Mesothelial cell of epicardium (in vitro differentiated cells): Measurements from ENCODE around the gene UBE2J2. TPM values are rescaled to one million over a fixed set of nuclear protein-coding genes. Genes with fewer than 3 reads are reported as not detected.

Experiments
- DNase-seq, 2 experiments: peaks; one replicate each; pipeline ENCODE4 v3.0.0; 2021; ENCODE audit warnings: low spot score in 2 of 2; ENCODE audit not compliant: unreplicated experiment in 2 of 2
- H3K27ac Mint-ChIP-seq: 2 replicates; pipeline ENCODE4 v1.8.0; 2021; ENCODE audit warnings: mixed read lengths
- H3K27me3 Mint-ChIP-seq: 2 replicates; pipeline ENCODE4 v1.8.0; 2021; ENCODE audit warnings: low read depth, mixed read lengths
- H3K36me3 Mint-ChIP-seq: 2 replicates; pipeline ENCODE4 v1.8.0; 2021; ENCODE audit warnings: mixed read lengths
- H3K4me1 Mint-ChIP-seq: 2 replicates; pipeline ENCODE4 v1.8.0; 2021; ENCODE audit warnings: mixed read lengths
- H3K4me3 Mint-ChIP-seq: 2 replicates; pipeline ENCODE4 v1.8.0; 2021; ENCODE audit warnings: mild to moderate bottlenecking, moderate library complexity, mixed read lengths
- H3K9me3 Mint-ChIP-seq: 2 replicates; pipeline ENCODE4 v1.8.0; 2021; ENCODE audit warnings: mixed read lengths
- total RNA-seq: library from RNA; stranded (reverse); gene quantifications from 3 replicates; pipeline ENCODE4 v1.2.1, GENCODE V29; 2021
- TF ChIP-seq, protein P1 (sequence below): fragments of 200-600 bp; sonication (generic); IDR thresholded peaks from one replicate; pipeline ENCODE4 v1.5.0; 2021; ENCODE audit warnings: antibody characterized with exemption; ENCODE audit not compliant: unreplicated experiment

The UBE2J2 gene
- total RNA-seq, 1 donor from 2014 or later, result 75.7 TPM

DNA sequence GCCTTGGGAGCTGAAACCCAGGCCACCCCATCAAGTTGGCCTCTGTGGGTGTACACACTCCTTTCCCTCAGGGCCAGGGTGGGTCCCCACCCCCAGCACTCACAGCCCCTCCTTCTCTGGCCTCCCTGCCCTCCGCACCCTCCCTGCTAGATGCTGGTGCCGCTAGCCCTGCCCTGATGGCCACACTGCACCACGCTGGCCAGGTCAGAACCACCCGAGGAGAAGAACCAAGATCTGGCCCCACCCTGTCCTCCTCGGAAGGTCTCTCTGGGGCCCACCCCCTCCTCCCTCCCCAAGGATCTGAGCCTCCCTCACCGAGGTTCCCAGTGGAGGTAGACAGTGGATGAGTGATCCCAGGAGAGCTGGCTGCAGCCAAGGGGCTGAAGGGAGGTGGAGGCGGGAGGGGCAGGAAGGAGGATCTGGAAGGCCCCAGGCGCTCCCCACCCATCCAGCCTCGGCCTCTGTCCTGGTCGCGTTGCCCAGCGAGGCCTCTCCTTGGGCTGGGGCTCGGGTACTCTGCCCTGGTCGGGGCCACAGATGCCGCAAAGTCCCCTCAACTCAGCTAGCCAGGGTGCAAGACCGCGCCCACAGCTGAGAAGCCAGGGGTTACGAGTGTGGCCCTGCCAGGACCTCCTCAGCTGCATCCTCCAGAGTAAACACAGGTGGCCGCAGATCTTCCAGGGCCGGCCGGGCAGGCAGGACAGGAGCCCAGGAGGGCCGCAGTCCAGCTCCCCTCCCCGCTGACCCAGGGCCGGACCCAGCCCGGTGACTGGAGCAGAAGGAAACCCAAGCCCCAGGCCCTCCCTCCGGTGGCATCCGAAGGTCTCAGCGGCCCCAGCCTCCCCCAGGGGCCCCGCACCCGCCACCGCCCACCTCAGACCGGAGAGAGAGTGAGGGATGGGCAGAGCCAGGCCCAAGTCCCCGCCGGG lies 36.4 kb downstream of the UBE2J2 start:
- Mint-ChIP-seq H3K36me3 (peaks cover 15% of the 10 kb centered on the region), H3K4me1 (peaks cover 18% of the 10 kb centered on the region), H3K27ac (peak overlapping the region; percentile 16), H3K27me3 (no peaks in the 10 kb centered on the region), H3K4me3 (no peak overlapping the region), H3K9me3 (peaks cover 4% of the 10 kb centered on the region)
- DNase-seq, result no peak
- TF ChIP-seq, protein P1, sequence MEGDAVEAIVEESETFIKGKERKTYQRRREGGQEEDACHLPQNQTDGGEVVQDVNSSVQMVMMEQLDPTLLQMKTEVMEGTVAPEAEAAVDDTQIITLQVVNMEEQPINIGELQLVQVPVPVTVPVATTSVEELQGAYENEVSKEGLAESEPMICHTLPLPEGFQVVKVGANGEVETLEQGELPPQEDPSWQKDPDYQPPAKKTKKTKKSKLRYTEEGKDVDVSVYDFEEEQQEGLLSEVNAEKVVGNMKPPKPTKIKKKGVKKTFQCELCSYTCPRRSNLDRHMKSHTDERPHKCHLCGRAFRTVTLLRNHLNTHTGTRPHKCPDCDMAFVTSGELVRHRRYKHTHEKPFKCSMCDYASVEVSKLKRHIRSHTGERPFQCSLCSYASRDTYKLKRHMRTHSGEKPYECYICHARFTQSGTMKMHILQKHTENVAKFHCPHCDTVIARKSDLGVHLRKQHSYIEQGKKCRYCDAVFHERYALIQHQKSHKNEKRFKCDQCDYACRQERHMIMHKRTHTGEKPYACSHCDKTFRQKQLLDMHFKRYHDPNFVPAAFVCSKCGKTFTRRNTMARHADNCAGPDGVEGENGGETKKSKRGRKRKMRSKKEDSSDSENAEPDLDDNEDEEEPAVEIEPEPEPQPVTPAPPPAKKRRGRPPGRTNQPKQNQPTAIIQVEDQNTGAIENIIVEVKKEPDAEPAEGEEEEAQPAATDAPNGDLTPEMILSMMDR, result no peak

DNA sequence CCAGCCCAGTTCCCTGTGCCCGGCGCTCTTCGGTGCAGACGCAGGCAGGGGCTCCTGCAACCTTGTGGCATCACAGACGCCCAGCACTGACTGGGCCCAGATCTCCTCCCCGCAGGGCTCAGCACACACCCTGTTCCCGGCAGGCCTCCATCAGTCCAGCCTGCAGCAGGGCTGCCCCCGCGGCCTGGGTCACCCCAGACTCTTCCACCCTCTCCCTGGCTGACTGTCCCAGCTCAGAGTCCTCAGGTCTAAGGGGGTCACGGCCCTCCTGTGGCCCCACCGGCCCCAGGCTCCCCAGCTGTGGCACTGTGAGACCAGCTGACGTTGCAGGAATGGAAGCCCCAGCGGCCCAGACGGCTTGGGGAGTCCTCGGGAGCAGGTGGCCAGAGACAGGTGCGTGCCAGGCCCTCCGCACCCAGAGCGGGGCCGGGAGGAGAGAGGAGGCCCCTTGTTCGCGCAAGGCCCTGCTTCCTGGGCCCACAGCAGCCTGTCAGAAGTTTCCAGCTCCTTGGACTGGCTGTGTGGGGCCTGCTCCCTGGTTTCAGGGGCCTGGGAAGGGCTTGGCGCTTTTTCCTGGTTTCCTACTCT lies 37.4 kb downstream of the UBE2J2 start:
- DNase-seq, result no peak
- Mint-ChIP-seq H3K4me3 (no peak overlapping the region), H3K36me3 (peaks cover 15% of the 10 kb centered on the region), H3K4me1 (peaks cover 19% of the 10 kb centered on the region), H3K27me3 (no peaks in the 10 kb centered on the region), H3K9me3 (peaks cover 4% of the 10 kb centered on the region), H3K27ac (no peak overlapping the region)
- TF ChIP-seq, protein P1, result no peak

DNA sequence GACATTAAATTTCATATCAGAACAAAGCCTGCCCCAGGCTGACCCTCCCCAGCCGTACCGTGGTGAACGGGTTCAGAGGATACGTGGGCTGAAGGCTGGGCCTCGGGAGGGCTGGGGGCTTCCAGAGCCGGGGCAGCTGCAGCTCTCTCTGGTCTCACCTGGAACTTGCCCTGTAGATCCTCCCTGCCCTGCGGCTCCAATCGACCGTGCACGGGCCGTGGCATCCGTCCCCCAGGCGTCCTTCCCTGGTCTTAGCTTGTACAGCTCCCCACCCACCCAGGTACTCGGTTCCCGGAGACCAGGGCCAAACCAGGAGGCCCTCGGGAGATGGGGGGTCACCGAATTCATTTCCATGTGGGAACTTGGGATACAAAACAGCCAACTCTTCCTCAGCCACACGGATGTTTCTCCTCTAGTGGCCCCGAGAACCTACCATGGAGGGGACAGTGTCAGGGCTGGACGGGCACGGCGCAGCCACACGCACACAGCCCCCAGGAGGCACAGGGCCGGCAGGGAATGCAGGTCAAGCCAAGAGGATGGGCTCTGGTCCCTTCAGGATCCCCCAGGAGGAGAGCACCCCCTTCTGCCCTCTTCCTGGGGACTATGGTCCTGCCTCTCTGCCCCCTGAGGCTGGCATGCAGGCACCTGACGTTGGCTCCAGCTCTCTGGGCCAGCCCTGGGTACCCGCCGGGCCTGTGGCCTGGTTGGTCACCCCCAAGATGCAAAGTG lies 38.5 kb downstream of the UBE2J2 start:
- Mint-ChIP-seq H3K27me3 (no peaks in the 10 kb centered on the region), H3K4me1 (peaks cover 27% of the 10 kb centered on the region), H3K9me3 (peaks cover 4% of the 10 kb centered on the region), H3K27ac (no peak overlapping the region), H3K4me3 (no peak overlapping the region), H3K36me3 (peaks cover 15% of the 10 kb centered on the region)
- TF ChIP-seq, protein P1, result no peak
- no peak for DNase-seq

DNA sequence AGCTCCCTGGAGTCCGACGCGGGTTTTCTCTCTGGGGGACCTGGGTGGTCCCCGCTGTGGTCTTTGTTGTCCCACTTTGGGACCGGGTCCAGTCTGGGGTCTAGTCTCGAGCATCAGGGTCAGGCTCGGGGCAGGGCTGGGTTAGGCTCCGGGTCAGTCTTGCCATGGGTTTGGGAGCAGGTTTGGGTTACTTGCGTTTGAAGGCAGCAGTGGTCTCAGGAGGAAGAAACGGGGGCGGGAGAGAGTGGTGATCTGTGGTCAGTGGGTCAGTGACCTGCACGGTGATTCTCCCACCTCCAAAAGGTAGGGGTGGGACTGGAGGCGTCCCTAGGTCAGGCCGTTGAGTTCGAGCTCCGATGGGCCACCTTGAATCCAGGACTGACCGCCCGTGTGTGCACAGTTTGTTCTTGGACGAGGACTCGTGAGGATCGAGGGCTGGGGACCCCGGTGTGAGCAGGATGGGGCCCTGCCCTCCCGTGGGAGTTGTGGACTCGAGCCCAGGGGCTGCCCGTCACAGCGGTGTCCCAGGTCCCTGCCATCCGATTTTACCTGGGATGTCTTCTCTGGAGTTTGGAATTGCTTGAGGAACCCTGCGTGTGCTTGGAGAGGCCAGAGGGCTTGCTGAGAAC lies 39.4 kb downstream of the UBE2J2 start:
- TF ChIP-seq, protein P1, result no peak
- peak overlapping the region; percentile 57 for H3K4me3 Mint-ChIP-seq
- peaks cover 15% of the 10 kb centered on the region for H3K36me3 Mint-ChIP-seq
- DNase-seq, result no peak
- H3K4me1 Mint-ChIP-seq, result peaks cover 29% of the 10 kb centered on the region
- no peaks in the 10 kb centered on the region for H3K27me3 Mint-ChIP-seq
- peak overlapping the region; percentile 67 for H3K27ac Mint-ChIP-seq
- peaks cover 4% of the 10 kb centered on the region for H3K9me3 Mint-ChIP-seq

DNA sequence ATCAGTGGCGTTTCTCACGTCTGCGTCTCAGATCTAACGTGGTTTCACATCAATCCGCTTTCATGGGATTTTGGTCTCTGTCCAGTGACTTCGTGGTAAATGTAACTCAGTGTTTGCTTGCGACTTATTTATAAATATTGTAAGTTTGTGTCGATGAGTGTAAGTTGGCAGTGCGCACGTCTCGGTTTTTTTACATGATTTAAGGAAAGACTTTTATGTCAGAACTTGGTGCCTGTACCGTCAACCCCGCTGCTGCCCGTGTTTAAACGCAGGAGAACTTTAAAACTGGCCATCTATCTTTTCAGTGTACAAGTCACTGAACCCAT lies 40.1 kb downstream of the UBE2J2 start:
- TF ChIP-seq, protein P1, result no peak
- Mint-ChIP-seq H3K27ac (peak overlapping the region; percentile 67), H3K4me1 (peaks cover 27% of the 10 kb centered on the region), H3K36me3 (peaks cover 15% of the 10 kb centered on the region), H3K9me3 (peaks cover 4% of the 10 kb centered on the region), H3K4me3 (peak overlapping the region; percentile 57), H3K27me3 (no peaks in the 10 kb centered on the region)
- no peak for DNase-seq
